H1 (cell line): Measurements from ENCODE around the gene LIN37. TPM values are rescaled to one million over a fixed set of nuclear protein-coding genes. Genes with fewer than 3 reads are reported as not detected.

Experiments
- CTCF ChIA-PET: fragments of 300-600 bp; sonication (Branson Sonifier 250); formaldehyde crosslinking; loops from one replicate; lab custom pipeline; 2021; ENCODE audit not compliant: partially characterized antibody; lab: Charles Lee
- POLR2A ChIA-PET: fragments of 300-600 bp; sonication (Branson Sonifier 250); formaldehyde crosslinking; loops from one replicate; lab custom pipeline; 2021; ENCODE audit warnings: inconsistent platforms; ENCODE audit not compliant: partially characterized antibody; lab: Charles Lee
- DNase-seq, 2 experiments: peaks; one replicate each; pipeline versions ENCODE4 v3.0.0 to v3.0.0-alpha.2; 2010 to 2022; ENCODE audit warnings: low spot score in 2 of 2, low read depth in 1 of 2, mixed read lengths in 1 of 2
- FAIRE-seq: peaks from 2 replicates; lab custom pipeline; 2011; peaks lifted over from hg19 to GRCh38; lab: Jason Lieb, UNC
- H2AFZ ChIP-seq: 2 replicates; pipeline ENCODE4 v1.8.1; 2012; ENCODE audit warnings: low read length, inconsistent platforms
- H2AK5ac ChIP-seq: 2 replicates; pipeline ENCODE4 v1.6.1; 2013; ENCODE audit warnings: low read depth, low read length
- H2BK120ac ChIP-seq: replicated peaks from 2 replicates; pipeline ENCODE3; 2013; ENCODE audit warnings: low read depth, low read length, inconsistent platforms
- H2BK12ac ChIP-seq: 2 replicates; pipeline ENCODE4 v1.6.1; 2013; ENCODE audit warnings: low read depth, low read length
- H2BK15ac ChIP-seq: 2 replicates; pipeline ENCODE4 v1.6.1; 2013; ENCODE audit warnings: low read length
- H2BK20ac ChIP-seq: 2 replicates; pipeline ENCODE4 v1.6.1; 2013; ENCODE audit warnings: low read length
- H2BK5ac ChIP-seq: 2 replicates; pipeline ENCODE4 v1.6.1; 2013; ENCODE audit warnings: low read depth, low read length
- H3K14ac ChIP-seq: 2 replicates; pipeline ENCODE4 v1.6.1; 2013; ENCODE audit warnings: inconsistent platforms; ENCODE audit not compliant: insufficient read length
- H3K18ac ChIP-seq: 2 replicates; pipeline ENCODE4 v1.6.1; 2013; ENCODE audit warnings: low read length; ENCODE audit errors: extremely low read depth
- H3K23ac ChIP-seq: 2 replicates; pipeline ENCODE4 v1.6.1; 2013; ENCODE audit warnings: inconsistent platforms; ENCODE audit not compliant: insufficient read length
- H3K23me2 ChIP-seq: 2 replicates; pipeline ENCODE4 v1.6.1; 2013; ENCODE audit warnings: low read depth, low read length
- H3K27ac ChIP-seq: 2 replicates; pipeline ENCODE4 v1.6.1; 2011; ENCODE audit warnings: low read depth, low read length, inconsistent platforms
- H3K27me3 ChIP-seq, 4 experiments: replicated peaks in 1 of 4; 1 replicate in 1 of 4; 2 replicates in 3 of 4; pipeline versions ENCODE4 v1.6.1 to v1.8.1; 2011 to 2013; ENCODE audit warnings: low read length in 3 of 4, mild to moderate bottlenecking in 3 of 4, inconsistent platforms in 2 of 4, mixed read lengths in 2 of 4, moderate library complexity in 1 of 4; ENCODE audit not compliant: control insufficient read depth in 3 of 4, insufficient read depth in 3 of 4; ENCODE audit errors: extremely low read depth in 1 of 4
- H3K36me3 ChIP-seq, 4 experiments: 2 replicates each; pipeline versions ENCODE4 v1.6.1 to v1.8.1; 2011 to 2013; ENCODE audit warnings: mild to moderate bottlenecking in 4 of 4, low read length in 3 of 4, moderate library complexity in 2 of 4, control low read depth in 1 of 4, inconsistent platforms in 1 of 4; ENCODE audit not compliant: insufficient read depth in 4 of 4, control insufficient read depth in 2 of 4
- H3K4ac ChIP-seq: replicated peaks from 2 replicates; pipeline ENCODE3; 2013; ENCODE audit warnings: low read length, low read depth, mixed read lengths, inconsistent platforms; ENCODE audit not compliant: insufficient read length
- H3K4me1 ChIP-seq, 4 experiments: replicated peaks in 1 of 4; 1 replicate in 1 of 4; 2 replicates in 3 of 4; pipeline versions ENCODE4 v1.6.1 to v1.8.1; 2011 to 2013; ENCODE audit warnings: low read length in 3 of 4, inconsistent platforms in 2 of 4, mixed read lengths in 1 of 4; ENCODE audit not compliant: insufficient read depth in 4 of 4, control insufficient read depth in 3 of 4
- H3K4me2 ChIP-seq, 2 experiments: 2 replicates each; pipeline versions ENCODE4 v1.6.1 to v1.8.1; 2011 to 2013; ENCODE audit warnings: low read depth in 2 of 2, low read length in 2 of 2, control low read depth in 1 of 2, inconsistent platforms in 1 of 2, mild to moderate bottlenecking in 1 of 2; ENCODE audit not compliant: insufficient read depth in 1 of 2
- H3K4me3 ChIP-seq, 4 experiments: fragments of 200-600, 300-600 bp in 1 of 4; sonication (generic), shearing (Covaris generic), sonication (Bioruptor Twin) in 1 of 4; 2 replicates each; pipeline versions ENCODE4 v1.5.1 to v1.8.1; 2011 to 2016; ENCODE audit warnings: low read length in 4 of 4, low read depth in 3 of 4, control low read depth in 2 of 4, inconsistent platforms in 2 of 4, mild to moderate bottlenecking in 2 of 4, mixed read lengths in 1 of 4, moderate library complexity in 1 of 4; ENCODE audit not compliant: insufficient read depth in 2 of 4; ENCODE audit errors: extremely low read depth in 1 of 4
- H3K56ac ChIP-seq: replicated peaks from 2 replicates; pipeline ENCODE3; 2013; ENCODE audit warnings: low read depth, mild to moderate bottlenecking, mixed read lengths, low read length, inconsistent platforms; ENCODE audit not compliant: insufficient read length
- H3K79me1 ChIP-seq: 2 replicates; pipeline ENCODE4 v1.6.1; 2013; ENCODE audit warnings: low read depth, low read length, control low read depth
- H3K79me2 ChIP-seq, 2 experiments: 2 replicates each; pipeline versions ENCODE4 v1.6.1 to v1.8.1; 2012 to 2013; ENCODE audit warnings: low read length in 2 of 2, mild to moderate bottlenecking in 2 of 2, inconsistent platforms in 1 of 2; ENCODE audit not compliant: insufficient read depth in 2 of 2, control insufficient read depth in 1 of 2
- H3K9ac ChIP-seq, 4 experiments: replicated peaks in 1 of 4; 1 replicate in 1 of 4; 2 replicates in 3 of 4; pipeline versions ENCODE4 v1.6.1 to v1.8.1; 2011 to 2013; ENCODE audit warnings: low read depth in 3 of 4, low read length in 3 of 4, control low read depth in 2 of 4, mild to moderate bottlenecking in 2 of 4, moderate library complexity in 2 of 4, inconsistent platforms in 1 of 4; ENCODE audit errors: extremely low read depth in 1 of 4
- H3K9me3 ChIP-seq, 2 experiments: 2 replicates each; pipeline versions ENCODE4 v1.6.1 to v1.8.1; 2012 to 2013; ENCODE audit warnings: mild to moderate bottlenecking in 2 of 2, moderate library complexity in 2 of 2, control low read depth in 1 of 2, inconsistent platforms in 1 of 2, low read depth in 1 of 2, low read length in 1 of 2, mixed read lengths in 1 of 2; ENCODE audit not compliant: insufficient read depth in 2 of 2
- H4K20me1 ChIP-seq, 2 experiments: replicated peaks in 1 of 2; 2 replicates each; pipeline versions ENCODE3 to v1.8.1; 2011 to 2013; ENCODE audit warnings: inconsistent platforms in 2 of 2, low read length in 2 of 2, mild to moderate bottlenecking in 1 of 2; ENCODE audit not compliant: insufficient read depth in 2 of 2, control insufficient read depth in 1 of 2
- H4K5ac ChIP-seq: 2 replicates; pipeline ENCODE4 v1.6.1; 2013; ENCODE audit warnings: low read length, low read depth, mixed read lengths, inconsistent platforms; ENCODE audit not compliant: insufficient read length
- H4K8ac ChIP-seq: 2 replicates; pipeline ENCODE4 v1.8.0; 2013; ENCODE audit warnings: mild to moderate bottlenecking, moderate library complexity, low read length, inconsistent platforms; ENCODE audit not compliant: insufficient read depth; ENCODE audit errors: extremely low read depth
- H4K91ac ChIP-seq: replicated peaks from 2 replicates; pipeline ENCODE3; 2013; ENCODE audit warnings: low read length, mixed read lengths, inconsistent platforms; ENCODE audit not compliant: insufficient read length
- BCL11A ChIP-seq, 2 experiments: IDR thresholded peaks; one replicate each; pipeline ENCODE4 v1.6.1; 2011; ENCODE audit warnings: low read depth in 2 of 2, low read length in 2 of 2, mild to moderate bottlenecking in 2 of 2
- CEBPB ChIP-seq: IDR thresholded peaks from 2 replicates; pipeline ENCODE4 v1.6.1; 2012; ENCODE audit warnings: low read depth, low read length
- CHD2 ChIP-seq: IDR thresholded peaks from 2 replicates; pipeline ENCODE4 v1.6.1; 2012; ENCODE audit warnings: low read length, improper control_type of control experiment
- CTBP2 ChIP-seq: IDR thresholded peaks from 2 replicates; pipeline ENCODE4 v1.7.0; 2011; ENCODE audit warnings: borderline replicate concordance, mild to moderate bottlenecking, moderate library complexity, mixed read lengths, low read length; ENCODE audit not compliant: insufficient read depth, insufficient read length
- EZH2 ChIP-seq: fragments of 200-600 bp; sonication (generic); IDR thresholded peaks from 2 replicates; pipeline ENCODE4 v1.7.1; 2012; ENCODE audit warnings: low read depth, mild to moderate bottlenecking, moderate library complexity, low read length, inconsistent platforms; ENCODE audit not compliant: severe bottlenecking
- GTF2F1 ChIP-seq: IDR thresholded peaks from 2 replicates; pipeline ENCODE4 v1.6.1; 2012; ENCODE audit warnings: low read depth, low read length, improper control_type of control experiment, borderline replicate concordance
- HDAC2 ChIP-seq, 2 experiments: fragments of 300-600 bp in 1 of 2; sonication (generic) in 1 of 2; IDR thresholded peaks; 2 replicates each; pipeline ENCODE4 v1.6.1; 2011 to 2012; ENCODE audit warnings: low read depth in 2 of 2, low read length in 2 of 2, mild to moderate bottlenecking in 2 of 2, moderate library complexity in 2 of 2, borderline replicate concordance in 1 of 2, inconsistent platforms in 1 of 2
- RBBP5 ChIP-seq: IDR thresholded peaks from 2 replicates; pipeline ENCODE4 v1.7.1; 2012; ENCODE audit warnings: low read depth, mild to moderate bottlenecking, inconsistent platforms, low read length, moderate library complexity, borderline replicate concordance
- RNF2 ChIP-seq: fragments of 200-900, 300-1000 bp; sonication (generic); IDR thresholded peaks from 2 replicates; pipeline ENCODE4 v1.7.1; 2016; ENCODE audit warnings: borderline replicate concordance, low read depth, mild to moderate bottlenecking, antibody characterized with exemption, low read length; ENCODE audit not compliant: poor library complexity, severe bottlenecking; ENCODE audit errors: missing control alignments
- USF2 ChIP-seq: IDR thresholded peaks from 2 replicates; pipeline ENCODE4 v1.6.1; 2011; ENCODE audit warnings: low read length, improper control_type of control experiment
- WGBS, 2 experiments: shearing (Covaris generic) in 1 of 2; methylation state at CpG; one replicate each; pipeline versions ENCODE4 v1.1.6 to v1.1.7; 2013 to 2015; ENCODE audit warnings: low lambda C conversion rate in 2 of 2, mixed read lengths in 2 of 2, inconsistent platforms in 1 of 2, low coverage in 1 of 2, missing lambda C conversion rate in 1 of 2; ENCODE audit not compliant: insufficient replicate concordance in 2 of 2, insufficient coverage in 1 of 2, insufficient read length in 1 of 2; ENCODE audit errors: extremely low coverage in 1 of 2, missing lambda C conversion rate in 1 of 2; 5-methylcytosine and 5-hydroxymethylcytosine counted together
- polyA plus RNA-seq, 7 experiments: library from polyadenylated mRNA; depleted of rRNA in 3 of 7; stranded (reverse) in 5 of 7; unstranded in 2 of 7; fragments of >200 nt in 5 of 7; fragments of 200-250 nt in 2 of 7; gene quantifications; 1 replicate in 5 of 7; 2 replicates in 1 of 7; 4 replicates in 1 of 7; pipeline versions ENCODE4 v1.2.1 to v1.2.3, GENCODE V29; 2011 to 2013; ENCODE audit warnings: missing spikeins in 2 of 7, mixed read lengths in 2 of 7
- total RNA-seq: library from RNA; stranded (reverse); fragmentation: NEBNext Ultra II Directional; extraction: Animal tissue kit (Norgen Biotek cat#: 25700); gene quantifications from 2 replicates; pipeline ENCODE4 v1.2.1, GENCODE V29; 2021

The LIN37 gene
- total and polyA plus RNA-seq, 2 of the 8 experiments (the other 6 are each of a cell fraction or from before 2014, with no cell fraction given), result 3.8 to 9.8 TPM

GRCh38 chr19:35704218-35704617 is 44.2 kb upstream of the LIN37 start, which contains the start of gene ZBTB32:
TSS of gene ZBTB32 (plus strand) at chr19:35704558. CDS start at chr19:35714627, 10,069 bp downstream.
- POLR2A ChIA-PET, result interaction anchor here (0.7 to 3.7 kb wide), 3 partner anchors 9 to 36 kb away, joined by 3 to 28 read pairs (median 9); no protein-coding TSS in a partner anchor
- Histone ChIP-seq H3K14ac (no peak within 1 kb of the TSS), H2AK5ac (no peak within 1 kb of the TSS), H4K5ac (no peak within 1 kb of the TSS), H3K79me1 (no peaks in the 10 kb centered on the region), H3K9ac (no peak within 1 kb of the TSS), H3K4me3 (no peak within 1 kb of the TSS), H2BK15ac (no peak within 1 kb of the TSS), H3K4ac (no peak within 1 kb of the TSS), H2BK120ac (no peak within 1 kb of the TSS), H2BK12ac (no peak within 1 kb of the TSS), H2AFZ (no peak within 1 kb of the TSS), H4K20me1 (no peaks in the 10 kb centered on the region), H3K36me3 (no peaks in the 10 kb centered on the region; a peak in 1 of 8 replicates), H2BK20ac (no peak within 1 kb of the TSS), H2BK5ac (no peak within 1 kb of the TSS), H3K27me3 (peaks cover 2 to 11% (median 11%) of the 10 kb centered on the region in 4 experiments; a peak in 6 of 7 replicates), H4K91ac (no peak within 1 kb of the TSS), H4K8ac (no peak within 1 kb of the TSS; the same call in 1 of the 2 replicates), H3K27ac (no peak within 1 kb of the TSS), H3K79me2 (no peaks in the 10 kb centered on the region), H3K18ac (no peak within 1 kb of the TSS), H3K23me2 (peaks cover 4% of the 10 kb centered on the region; the same call in 1 of the 2 replicates), H3K23ac (no peak within 1 kb of the TSS), H3K4me1 (peaks cover 0 to 4% (median 3%) of the 10 kb centered on the region in 4 experiments; a peak in 4 of 7 replicates), H3K56ac (no peak within 1 kb of the TSS), H3K9me3 (peaks cover 0 to 3% of the 10 kb centered on the region in 2 experiments; a peak in 1 of 4 replicates), H3K4me2 (no peak within 1 kb of the TSS; a peak in 1 of 4 replicates)
- CTCF ChIA-PET, result interaction anchor here (3.6 to 8.4 kb wide), 2 partner anchors 11 kb away, joined by 20 to 67 read pairs; no protein-coding TSS in a partner anchor
- FAIRE-seq (peak; percentile 73), DNase-seq (peak in 1 of 2 experiments; percentile 80)
- WGBS, 2 experiments, result 52% methylated on average over 18 of the region's 24 CpGs; no CpG with 5 or more reads in 1 of the 2 experiments
- TF ChIP-seq EZH2, result no peak
- no peak for TF ChIP-seq RBBP5
- TF ChIP-seq BCL11A (IDR thresholded peaks at IDR 0.05; ENCODE audit: low read depth in 2 of 2, low read length in 2 of 2), result no peak
- no peak for TF ChIP-seq CEBPB
- peak; percentile 40; the same call in 1 of the 2 replicates for TF ChIP-seq GTF2F1
- TF ChIP-seq RNF2, result peak; percentile 67
- TF ChIP-seq HDAC2 (IDR thresholded peaks at IDR 0.05; ENCODE audit: borderline replicate concordance in 1 of 2, low read depth in 2 of 2, low read length in 2 of 2), result 0 out of 4 replicates have a peak, but pooled peaks of 1 of the 2 experiments have one; percentile 79
- TF ChIP-seq CTBP2, result no peak
- TF ChIP-seq USF2, result peak; percentile 54; the same call in 1 of the 2 replicates
- TF ChIP-seq CHD2, result peak; percentile 75
